Stomach (tissue), 4 donors: ENCODE results near the gene CARD6.

Source experiments
- CTCF ChIP-seq, 7 experiments: fragments of 450-650 bp in 4 of 7; fragments of 200-600 bp in 3 of 7; sonication (generic) in 3 of 7; IDR thresholded peaks; one replicate each; pipeline ENCODE4 v1.5.1; 2016 to 2019; ENCODE audit warnings: antibody characterized with exemption in 7 of 7, control low read depth in 2 of 7, mild to moderate bottlenecking in 1 of 7
- EP300 ChIP-seq: sonication (generic); formaldehyde crosslinking; IDR thresholded peaks from one replicate; pipeline ENCODE4 v1.6.1; 2017; ENCODE audit warnings: antibody characterized with exemption

GRCh38 chr5:40904994-40905306 lies 63.8 kb downstream of the CARD6 start:
- TF ChIP-seq CTCF (IDR thresholded peaks at IDR 0.05) (peak in 1 of 7 experiments; percentile 5), EP300 (no peak)
